ENCODE measurements around the gene MEGF8.

MEGF8 gene

DNA sequence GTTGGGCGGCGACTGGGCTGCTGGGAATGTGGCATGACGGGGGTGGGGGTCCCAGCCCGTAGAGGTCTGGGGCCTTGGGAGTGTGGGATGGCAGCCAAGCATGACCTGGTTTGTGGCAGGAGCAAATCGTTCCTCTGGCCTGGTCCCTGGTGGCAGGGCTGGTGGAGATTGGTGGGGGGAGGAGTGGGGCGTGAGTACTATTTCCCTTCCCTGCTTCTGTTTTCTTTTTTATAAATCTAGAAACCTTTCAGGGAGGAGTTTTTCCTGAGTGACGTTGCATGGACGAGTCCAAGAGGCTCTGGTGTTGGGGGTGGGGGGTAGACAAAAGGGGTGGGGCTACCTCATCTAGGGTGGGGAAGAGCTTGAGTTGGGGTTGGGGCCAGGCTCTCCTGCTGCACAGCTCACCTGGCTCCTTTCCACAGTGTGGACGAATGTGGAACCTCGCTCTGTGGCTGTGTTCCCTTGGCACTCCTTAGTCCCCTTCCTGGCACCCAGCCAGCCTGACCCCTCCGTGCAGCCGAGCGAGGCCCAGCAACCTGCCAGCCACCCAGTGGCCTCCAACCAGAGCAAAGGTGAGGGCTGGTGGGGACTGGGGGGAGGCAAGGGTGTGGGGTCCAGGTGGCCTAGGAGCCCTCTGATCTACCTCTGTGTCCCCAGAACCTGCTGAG, 39.0 kb upstream of the MEGF8 start:
- no peak for DNase-seq

DNA sequence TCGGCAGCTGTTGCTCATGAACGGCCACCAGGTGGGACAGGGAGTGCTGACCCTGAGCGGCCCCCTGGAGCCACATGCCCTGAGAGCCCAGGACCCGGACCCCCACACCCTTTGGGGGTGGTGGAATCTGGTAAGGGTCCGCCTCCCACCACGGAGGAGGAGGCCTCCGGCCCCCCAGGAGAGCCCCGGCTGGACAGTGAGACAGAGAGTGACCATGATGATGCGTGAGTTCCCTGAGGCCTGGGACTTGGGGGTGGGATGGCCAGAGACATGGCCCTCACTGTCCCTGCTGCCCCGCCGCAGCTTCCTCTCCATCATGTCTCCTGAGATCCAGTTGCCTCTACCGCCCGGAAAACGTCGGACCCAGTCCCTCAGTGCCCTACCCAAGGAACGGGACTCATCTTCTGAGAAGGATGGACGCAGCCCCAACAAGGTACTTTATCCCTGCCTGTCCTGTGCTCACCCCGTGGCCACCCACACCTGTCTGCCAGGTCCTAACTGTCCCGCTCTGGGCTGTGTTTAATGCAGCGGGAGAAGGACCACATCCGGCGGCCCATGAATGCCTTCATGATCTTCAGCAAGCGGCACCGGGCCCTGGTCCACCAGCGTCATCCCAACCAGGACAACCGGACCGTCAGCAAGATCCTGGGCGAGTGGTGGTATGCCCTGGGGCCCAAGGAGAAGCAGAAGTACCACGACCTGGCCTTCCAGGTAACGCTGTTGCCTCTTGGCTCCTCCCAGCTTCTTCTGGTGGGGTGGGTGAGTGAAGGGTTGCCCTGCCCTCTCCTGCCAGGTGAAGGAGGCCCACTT, 38.2 kb upstream of the MEGF8 start:
- no peak for DNase-seq

- DNase-seq = no peak
These were observed 37.7 kb upstream of the MEGF8 start for GRCh38 chr19:42287827-42288107.

DNA sequence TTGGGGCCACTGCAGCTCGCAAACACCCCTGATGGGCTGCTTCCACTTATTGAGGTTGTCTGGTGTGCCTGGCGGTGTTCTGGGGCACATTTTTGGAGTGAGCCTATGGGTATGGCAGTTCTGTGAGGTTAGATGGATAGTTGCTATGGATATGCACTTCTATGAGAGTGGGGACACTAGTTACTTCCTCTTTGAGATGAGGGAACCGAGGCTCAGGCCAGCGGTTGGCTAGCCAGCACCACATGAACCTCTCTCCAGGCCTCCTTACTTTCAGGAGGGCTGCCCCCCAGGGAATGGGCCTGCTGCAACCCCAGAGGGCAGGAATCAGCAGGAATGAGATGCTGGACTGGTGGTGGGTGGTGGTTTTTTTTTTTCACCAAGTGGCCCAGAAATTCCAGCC, 37.0 kb upstream of the MEGF8 start:
- no peak for DNase-seq

DNA sequence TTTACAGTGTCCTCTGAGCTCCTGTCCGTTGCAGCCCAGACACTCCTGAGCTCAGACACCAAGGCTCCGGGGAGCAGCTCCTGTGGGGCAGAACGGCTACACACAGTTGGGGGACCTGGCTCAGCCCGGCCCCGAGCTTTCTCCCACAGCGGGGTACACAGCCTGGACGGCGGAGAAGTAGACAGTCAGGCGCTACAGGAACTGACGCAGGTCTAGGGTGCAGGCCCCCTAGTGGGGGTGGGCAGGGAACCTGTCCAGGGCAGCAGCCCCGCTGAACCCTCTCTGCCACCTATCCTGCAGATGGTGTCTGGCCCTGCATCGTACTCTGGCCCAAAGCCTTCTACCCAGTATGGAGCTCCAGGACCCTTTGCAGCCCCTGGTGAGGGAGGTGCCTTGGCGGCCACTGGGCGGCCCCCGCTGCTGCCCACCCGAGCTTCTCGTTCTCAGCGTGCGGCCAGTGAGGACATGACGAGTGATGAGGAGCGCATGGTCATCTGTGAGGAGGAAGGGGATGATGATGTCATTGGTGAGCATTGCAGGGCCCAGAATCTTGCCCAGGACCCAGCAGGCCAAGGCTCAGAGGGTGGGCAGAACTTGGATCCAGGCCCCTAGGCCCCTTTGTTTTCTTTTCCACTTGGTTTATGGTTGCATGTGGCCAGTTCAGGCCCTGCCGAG, 36.4 kb upstream of the MEGF8 start:
- DNase-seq = no peak

GRCh38 chr19:42289556-42290041, 35.8 kb upstream of the MEGF8 start:
- no peak for DNase-seq

DNA sequence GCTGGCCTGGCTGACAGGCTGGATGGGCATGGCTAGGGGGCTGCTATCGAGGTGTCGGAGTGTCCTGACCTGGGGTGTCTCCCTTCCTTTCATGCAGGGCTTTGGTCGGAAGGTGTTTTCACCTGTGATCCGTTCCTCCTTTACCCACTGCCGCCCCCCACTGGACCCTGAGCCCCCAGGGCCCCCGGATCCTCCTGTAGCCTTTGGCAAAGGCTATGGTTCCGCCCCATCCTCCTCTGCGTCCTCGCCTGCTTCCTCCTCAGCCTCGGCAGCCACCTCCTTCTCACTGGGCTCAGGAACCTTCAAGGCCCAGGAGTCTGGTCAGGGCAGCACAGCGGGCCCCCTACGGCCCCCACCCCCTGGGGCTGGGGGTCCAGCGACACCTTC, 35.3 kb upstream of the MEGF8 start:
- DNase-seq = no peak

DNA sequence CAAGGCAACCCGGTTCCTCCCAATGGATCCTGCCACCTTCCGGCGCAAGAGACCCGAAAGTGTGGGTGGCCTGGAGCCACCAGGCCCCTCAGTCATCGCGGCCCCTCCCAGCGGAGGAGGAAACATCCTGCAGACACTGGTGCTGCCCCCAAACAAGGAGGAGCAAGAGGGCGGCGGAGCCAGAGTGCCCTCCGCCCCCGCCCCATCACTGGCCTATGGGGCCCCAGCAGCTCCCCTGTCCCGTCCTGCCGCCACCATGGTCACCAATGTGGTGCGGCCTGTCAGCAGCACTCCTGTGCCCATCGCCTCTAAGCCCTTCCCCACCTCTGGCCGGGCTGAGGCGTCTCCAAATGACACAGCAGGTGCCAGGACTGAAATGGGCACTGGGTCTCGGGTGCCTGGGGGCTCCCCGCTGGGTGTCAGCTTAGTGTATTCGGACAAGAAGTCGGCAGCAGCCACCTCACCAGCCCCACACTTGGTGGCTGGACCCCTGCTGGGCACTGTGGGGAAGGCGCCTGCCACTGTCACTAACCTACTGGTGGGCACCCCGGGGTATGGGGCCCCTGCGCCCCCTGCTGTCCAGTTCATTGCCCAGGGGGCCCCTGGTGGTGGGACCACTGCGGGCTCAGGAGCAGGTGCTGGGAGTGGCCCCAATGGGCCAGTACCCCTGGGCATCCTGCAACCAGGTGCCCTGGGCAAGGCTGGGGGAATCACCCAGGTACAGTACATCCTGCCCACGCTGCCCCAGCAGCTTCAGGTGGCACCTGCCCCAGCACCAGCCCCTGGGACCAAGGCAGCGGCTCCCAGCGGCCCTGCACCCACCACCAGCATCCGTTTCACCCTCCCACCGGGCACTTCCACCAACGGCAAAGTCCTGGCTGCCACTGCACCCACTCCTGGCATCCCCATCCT, 34.7 kb upstream of the MEGF8 start:
- peak; percentile 67 for DNase-seq

GRCh38 chr19:42291435-42291810, 34.0 kb upstream of the MEGF8 start:
- no peak for DNase-seq

DNA sequence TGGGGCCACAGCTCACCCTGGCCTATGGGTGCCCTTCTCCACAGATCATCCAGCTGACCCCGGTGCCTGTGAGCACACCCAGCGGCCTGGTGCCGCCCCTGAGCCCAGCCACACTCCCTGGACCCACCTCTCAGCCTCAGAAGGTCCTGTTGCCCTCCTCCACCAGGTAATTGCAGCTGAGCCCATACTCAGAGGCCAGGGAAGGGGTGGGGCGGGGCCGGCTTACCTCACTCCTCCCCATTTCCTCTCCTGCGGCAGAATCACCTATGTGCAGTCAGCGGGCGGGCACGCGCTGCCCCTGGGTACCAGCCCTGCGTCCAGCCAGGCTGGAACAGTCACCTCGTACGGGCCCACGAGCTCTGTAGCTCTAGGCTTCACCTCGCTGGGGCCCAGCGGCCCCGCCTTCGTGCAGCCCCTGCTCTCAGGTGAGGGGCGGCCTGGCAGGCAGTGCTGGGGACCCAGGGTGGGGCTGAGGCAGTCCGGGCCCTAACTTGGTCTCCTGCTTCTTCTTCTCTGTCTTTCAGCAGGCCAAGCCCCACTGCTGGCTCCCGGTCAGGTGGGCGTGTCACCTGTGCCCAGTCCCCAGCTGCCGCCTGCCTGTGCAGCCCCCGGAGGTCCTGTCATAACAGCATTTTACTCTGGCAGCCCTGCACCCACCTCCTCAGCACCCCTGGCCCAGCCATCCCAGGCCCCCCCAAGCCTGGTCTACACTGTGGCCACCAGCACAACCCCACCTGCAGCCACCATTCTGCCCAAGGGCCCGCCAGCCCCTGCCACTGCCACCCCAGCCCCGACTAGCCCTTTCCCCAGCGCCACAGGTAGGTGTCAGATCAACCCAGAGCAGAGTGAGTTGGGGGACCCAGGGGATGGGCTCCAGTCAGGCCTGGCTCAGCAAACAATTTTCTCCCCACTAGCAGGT, 33.1 kb upstream of the MEGF8 start:
- peak; percentile 8 for DNase-seq

DNA sequence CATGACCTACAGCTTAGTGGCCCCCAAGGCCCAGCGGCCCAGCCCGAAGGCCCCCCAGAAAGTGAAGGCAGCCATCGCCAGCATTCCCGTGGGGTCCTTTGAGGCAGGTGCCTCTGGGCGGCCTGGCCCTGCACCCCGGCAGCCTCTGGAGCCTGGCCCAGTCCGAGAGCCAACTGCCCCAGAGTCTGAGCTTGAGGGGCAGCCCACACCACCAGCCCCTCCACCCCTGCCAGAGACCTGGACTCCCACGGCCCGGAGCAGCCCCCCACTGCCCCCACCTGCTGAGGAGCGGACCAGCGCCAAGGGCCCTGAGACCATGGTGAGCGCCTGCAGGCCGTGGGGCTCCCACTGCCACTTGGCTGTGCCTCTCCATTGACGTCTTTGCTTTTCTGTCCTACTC, 32.5 kb upstream of the MEGF8 start:
- no peak for DNase-seq

DNA sequence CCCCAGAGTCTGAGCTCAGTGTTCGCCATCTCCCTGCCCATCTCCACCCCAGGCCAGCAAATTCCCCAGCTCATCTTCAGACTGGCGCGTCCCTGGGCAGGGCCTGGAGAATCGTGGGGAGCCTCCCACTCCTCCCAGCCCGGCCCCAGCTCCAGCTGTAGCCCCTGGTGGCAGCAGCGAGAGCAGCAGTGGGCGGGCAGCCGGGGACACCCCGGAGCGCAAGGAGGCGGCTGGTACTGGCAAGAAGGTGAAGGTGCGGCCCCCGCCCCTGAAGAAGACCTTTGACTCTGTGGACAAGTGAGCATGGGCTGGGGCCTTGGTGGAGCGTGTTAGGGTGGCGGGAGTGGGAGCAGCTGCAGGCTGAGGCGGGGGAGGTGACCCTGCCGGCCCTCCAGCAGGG, 31.9 kb upstream of the MEGF8 start:
- no peak for DNase-seq

- no peak for DNase-seq
These were observed 31.5 kb upstream of the MEGF8 start for GRCh38 chr19:42293948-42294347.

DNA sequence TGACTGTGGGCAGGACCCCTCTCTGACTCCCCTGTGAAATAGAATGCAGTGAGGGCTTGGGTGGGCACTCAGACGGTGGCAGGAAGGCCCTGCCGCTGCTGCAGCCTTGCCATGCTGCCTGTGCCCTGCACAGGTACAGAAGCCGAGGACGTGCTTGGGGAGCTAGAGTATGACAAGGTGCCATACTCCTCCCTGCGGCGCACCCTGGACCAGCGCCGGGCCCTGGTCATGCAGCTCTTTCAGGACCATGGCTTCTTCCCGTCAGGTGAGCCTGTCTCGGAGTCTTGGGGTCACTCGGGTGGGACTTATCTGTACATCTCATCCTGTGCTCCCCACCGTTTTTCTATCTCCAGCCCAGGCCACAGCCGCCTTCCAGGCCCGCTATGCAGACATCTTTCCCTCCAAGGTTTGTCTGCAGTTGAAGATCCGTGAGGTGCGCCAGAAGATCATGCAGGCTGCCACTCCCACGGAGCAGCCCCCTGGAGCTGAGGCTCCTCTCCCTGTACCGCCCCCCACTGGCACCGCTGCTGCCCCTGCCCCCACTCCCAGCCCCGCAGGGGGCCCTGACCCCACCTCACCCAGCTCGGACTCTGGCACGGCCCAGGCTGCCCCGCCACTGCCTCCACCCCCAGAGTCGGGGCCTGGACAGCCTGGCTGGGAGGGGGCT, 30.8 kb upstream of the MEGF8 start:
- DNase-seq = no peak

GRCh38 chr19:42295342-42295741, 30.1 kb upstream of the MEGF8 start:
- no peak for DNase-seq

DNA sequence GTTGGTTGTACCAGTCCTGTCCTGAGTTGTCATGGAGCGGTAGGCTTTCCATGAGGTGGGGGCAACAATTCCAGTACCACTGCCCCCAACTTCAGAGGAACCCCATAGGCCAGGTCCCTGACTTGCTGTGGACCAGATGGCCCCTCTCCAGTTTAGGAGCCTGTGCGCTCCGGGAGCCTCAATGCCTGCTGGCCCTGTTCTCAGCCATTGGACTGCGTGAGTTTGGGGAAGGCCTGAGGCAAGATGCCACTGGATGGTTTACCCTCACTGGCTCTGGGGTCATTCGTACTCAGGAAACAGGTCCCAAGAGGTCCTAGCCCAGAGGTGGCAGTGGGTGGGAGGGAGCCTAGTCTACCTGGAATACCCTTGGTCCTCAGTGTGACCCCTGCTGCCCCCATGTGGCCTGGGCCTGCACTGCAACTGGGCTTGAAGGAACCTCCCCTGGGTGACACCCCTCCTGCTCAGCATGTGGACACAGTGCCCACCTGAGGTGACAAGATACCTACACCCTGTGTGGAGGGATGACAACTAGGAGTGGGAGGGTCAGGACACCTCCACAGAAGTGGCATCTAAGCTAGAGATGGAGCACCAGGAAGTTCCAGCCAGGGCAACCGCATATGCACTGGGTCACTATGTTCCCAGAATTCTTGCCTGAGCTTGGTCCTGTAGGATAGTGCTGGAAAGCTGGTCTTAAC, 29.5 kb upstream of the MEGF8 start:
- DNase-seq = peak; percentile 91

DNA sequence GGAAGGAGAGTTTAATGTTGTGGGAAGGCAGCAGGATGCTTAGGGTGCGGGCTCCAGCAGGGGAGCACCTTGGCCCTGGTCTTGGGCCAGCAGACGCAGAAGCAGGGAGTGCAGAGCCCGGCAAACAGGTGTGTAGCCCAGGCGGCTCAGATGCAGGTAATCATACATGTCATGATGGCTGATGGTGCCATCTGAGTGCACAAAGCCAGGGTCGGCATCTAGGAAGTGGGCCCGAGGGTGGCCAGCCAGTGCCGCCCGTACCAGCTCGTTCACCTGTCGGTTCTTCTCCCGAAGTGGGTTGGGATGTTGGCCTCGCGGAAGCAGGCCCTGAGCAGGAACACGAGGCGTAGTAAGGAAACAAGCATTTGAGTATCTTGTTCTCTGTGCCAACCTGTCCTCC, 28.4 kb upstream of the MEGF8 start:
- no peak for DNase-seq

DNA sequence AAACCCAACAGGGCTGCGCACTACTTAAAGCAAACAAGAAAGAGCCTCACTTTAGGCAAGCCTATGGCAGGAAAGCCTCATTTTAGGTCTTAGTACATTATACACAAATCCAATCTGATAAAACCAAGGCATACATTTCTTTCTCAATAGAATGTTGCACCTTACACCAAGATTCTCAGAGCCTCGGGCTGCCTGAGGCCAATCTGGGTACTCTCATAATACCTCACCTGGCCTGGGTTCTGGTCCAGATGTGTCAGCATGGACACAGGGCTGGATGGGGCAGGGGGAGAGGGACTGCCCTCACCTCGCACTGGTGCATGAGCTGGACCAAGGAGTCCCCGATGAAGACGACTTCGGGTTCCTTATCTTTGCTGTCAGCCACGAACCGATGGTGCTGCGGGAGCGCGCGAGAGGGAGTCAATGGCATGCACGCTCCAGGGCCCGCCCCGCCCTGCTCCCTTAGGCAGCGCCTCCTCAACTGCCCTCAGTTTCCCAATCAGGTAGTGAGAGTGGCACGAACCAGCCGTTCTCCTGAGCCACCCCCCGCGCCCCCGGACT, 23.7 kb upstream of the MEGF8 start, which contains the start of gene PRR19:
PRR19 (plus strand) TSS at position 487 of the 558 bp plus-strand sequence. CDS start 7,453 bp downstream, outside the sequence.
- DNase-seq = no peak

- no peak for DNase-seq
These were observed 22.4 kb upstream of the MEGF8 start for GRCh38 chr19:42303101-42303464.

DNA sequence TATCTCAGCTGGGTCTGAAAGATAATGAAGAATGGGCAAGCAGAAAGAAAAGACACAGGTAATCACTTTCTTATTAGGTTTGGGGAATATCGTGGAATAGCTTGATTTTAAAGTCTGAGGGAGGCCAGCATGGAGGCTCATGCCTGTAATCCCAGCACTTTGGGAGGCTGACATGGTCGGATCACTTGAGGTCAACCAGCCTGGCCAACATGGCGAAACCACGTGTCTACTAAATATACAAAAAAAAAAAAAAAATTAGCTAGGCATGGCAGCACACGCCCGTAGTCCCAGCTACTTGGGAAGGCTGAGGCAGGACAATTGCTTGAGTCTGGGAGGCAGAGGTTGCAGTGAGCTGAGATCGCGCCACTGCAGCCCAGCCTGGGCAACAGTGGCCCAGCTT, 21.6 kb upstream of the MEGF8 start:
- DNase-seq = no peak

Data from activated naive CD4-positive, alpha-beta T cell treated with anti-CD3 and anti-CD28 coated beads, Interleukin-2, amount 50 U/mL, for 16 hours (primary cell).